ENCODE results near the gene CEP95. TPM values are rescaled to one million over a fixed set of nuclear protein-coding genes. Genes with fewer than 3 reads are reported as not detected.
"Not testable (repeated sequence)": the region's sequence is repeated elsewhere in the genome, so short reads cannot be mapped to it uniquely, and the experiment has no call there.

Gene CEP95
- total RNA-seq, 4 donors from 2014 or later: 62.6 to 91.3 (median 75.8) TPM

DNA sequence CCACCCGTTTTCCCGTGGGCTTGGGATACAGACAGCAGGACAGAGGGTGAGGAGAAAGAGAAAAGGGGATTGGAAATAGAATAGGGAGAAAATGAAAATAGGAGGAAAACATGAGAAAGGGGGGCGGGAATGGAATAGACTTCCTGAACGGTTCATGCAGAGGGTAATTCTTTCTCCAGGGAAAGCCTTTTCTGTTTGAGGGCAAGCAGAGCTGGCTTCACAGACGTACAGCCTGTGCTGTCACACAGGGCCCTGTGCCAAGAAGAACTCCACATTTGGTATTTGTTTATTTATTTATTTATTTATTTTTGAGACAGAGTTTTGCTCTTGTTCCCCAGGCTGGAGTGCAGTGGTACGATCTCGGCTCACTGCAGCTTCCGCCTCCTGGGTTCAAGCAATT is 45.8 kb upstream of the CEP95 start:
- no peaks in the 10 kb centered on the region for H3K9me3 ChIP-seq
- TF ChIP-seq POLR2A (IDR thresholded peaks at IDR 0.05): no peak
- TF ChIP-seq CTCF (IDR thresholded peaks at IDR 0.05): no peak
- 73 to 74% methylated on average over 8 of the region's 8 CpGs for WGBS, 2 donors
- no peaks in the 10 kb centered on the region for H3K36me3 ChIP-seq
- H3K27me3 ChIP-seq: no peaks in the 10 kb centered on the region
- no peak overlapping the region for H3K4me3 ChIP-seq (replicated peaks in 1 of 3)
- no peak for DNase-seq
- H3K27ac ChIP-seq: no peak overlapping the region
- intact Hi-C loops (cut with DNase I): no loop called here
- peaks cover 0 to 7% of the 10 kb centered on the region in 2 donors for H3K4me1 ChIP-seq

- WGBS, 2 donors: 77 to 83% methylated on average over 6 of the region's 6 CpGs
- no peak for TF ChIP-seq CTCF (IDR thresholded peaks at IDR 0.05)
- TF ChIP-seq POLR2A (IDR thresholded peaks at IDR 0.05): no peak
- H3K36me3 ChIP-seq: no peaks in the 10 kb centered on the region
- no peaks in the 10 kb centered on the region for H3K9me3 ChIP-seq
- no peak overlapping the region for H3K4me3 ChIP-seq (replicated peaks in 1 of 3)
- no peak overlapping the region for H3K27ac ChIP-seq
- H3K4me1 ChIP-seq: peaks cover 0 to 6% of the 10 kb centered on the region in 2 donors
- intact Hi-C loops (cut with DNase I): no loop called here
- no peak for DNase-seq
- H3K27me3 ChIP-seq: no peaks in the 10 kb centered on the region
These were observed 45.0 kb upstream of the CEP95 start for GRCh38 chr17:64461788-64462187.

DNA sequence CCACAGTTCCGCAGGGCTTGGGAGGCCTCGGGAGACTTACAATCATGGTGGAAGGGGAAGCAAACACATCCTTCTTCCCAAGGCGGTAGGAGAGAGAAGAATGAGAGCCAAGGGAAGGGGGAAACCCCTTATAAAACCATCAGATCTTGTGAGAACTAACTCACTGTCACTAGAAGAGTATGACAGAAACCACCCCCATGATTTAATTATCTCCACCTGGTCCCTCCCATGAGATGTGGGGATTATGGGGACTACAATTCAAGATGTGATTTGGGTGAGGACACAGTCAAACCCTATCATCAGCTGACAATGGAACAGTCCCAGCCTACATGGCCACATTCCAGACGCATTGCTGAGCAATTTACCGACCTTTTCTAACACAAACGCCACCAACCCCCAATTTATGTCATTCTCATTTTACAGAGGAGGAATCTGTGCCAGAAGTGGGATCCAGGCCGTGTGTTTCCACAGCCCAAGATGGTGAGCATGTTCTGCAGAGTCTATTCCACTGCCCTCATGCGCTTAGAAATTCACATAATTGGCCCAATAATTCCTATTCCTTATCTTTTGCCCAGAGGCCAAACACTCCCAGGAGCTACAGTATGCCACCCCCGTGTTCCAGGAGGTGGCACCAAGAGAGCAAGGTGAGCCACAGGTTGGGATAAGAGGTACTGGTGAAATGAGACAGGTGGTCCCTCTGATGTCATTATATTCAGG is 40.6 kb upstream of the CEP95 start:
- no peak for DNase-seq
- no peaks in the 10 kb centered on the region for H3K36me3 ChIP-seq
- no peak overlapping the region for H3K4me3 ChIP-seq (replicated peaks in 1 of 3)
- no peaks in the 10 kb centered on the region for H3K9me3 ChIP-seq
- H3K4me1 ChIP-seq: no peaks in the 10 kb centered on the region
- H3K27ac ChIP-seq: no peak overlapping the region
- TF ChIP-seq CTCF (IDR thresholded peaks at IDR 0.05) (no peak), POLR2A (IDR thresholded peaks at IDR 0.05) (no peak)
- intact Hi-C loops (cut with DNase I): no loop called here
- 80 to 81% methylated on average over 9 of the region's 9 CpGs for whole genome bisulfite sequencing, 2 donors
- H3K27me3 ChIP-seq: no peaks in the 10 kb centered on the region

- DNase-seq; intact Hi-C loops (cut with DNase I); H3K27me3 ChIP-seq; H3K4me3 ChIP-seq (replicated peaks in 1 of 3); H3K9me3 ChIP-seq; H3K27ac ChIP-seq; H3K36me3 ChIP-seq; H3K4me1 ChIP-seq: not testable (repeated sequence)
- 72 to 83% methylated on average over 1 of the region's 1 CpG for WGBS, 2 donors
These were observed 39.9 kb upstream of the CEP95 start for GRCh38 chr17:64466834-64467233.

DNA sequence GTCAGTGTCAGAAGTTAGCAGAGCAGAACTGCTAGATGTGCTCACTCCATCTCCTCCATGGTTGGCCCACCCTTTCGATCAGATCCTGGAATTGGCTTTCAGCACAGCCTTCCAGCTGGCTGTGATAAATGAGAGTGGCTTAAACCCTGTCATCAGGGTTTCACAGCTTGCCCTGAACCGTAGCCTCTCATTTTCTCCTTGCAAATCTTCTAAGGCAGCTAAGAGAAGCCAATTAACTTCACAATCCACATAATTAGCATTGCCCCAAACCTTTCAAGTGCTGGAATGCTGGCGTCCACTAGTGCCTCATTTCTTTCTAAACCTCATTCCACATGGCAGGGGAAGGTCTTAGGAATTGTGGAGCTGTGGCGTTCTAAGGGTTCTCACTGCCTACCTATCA is 36.2 kb upstream of the CEP95 start:
- TF ChIP-seq CTCF (IDR thresholded peaks at IDR 0.05): no peak
- TF ChIP-seq POLR2A (IDR thresholded peaks at IDR 0.05): no peak
- 71 to 86% methylated on average over 4 of the region's 4 CpGs for WGBS, 2 donors
- Histone ChIP-seq H3K36me3 (no peaks in the 10 kb centered on the region), H3K4me3 (replicated peaks in 1 of 3) (no peak overlapping the region), H3K27me3 (no peaks in the 10 kb centered on the region), H3K4me1 (no peaks in the 10 kb centered on the region), H3K9me3 (no peaks in the 10 kb centered on the region), H3K27ac (no peak overlapping the region)
- no peak for DNase-seq
- intact Hi-C loops (cut with DNase I): no loop called here

Measured in thyroid gland (tissue), 4 donors.